SKM-1 (cell line): ENCODE measurements around the gene OR11A1.

Experiments used
- DNase-seq: peaks from one replicate; lab custom pipeline; 2025; ENCODE audit not compliant: unreplicated experiment; lab: John Stamatoyannopoulos, UW

Gene OR11A1

GRCh38 chr6:29456971-29457370, at the start of gene OR11A1, which contains the start of gene OR2H1:
TSS of gene OR11A1 (minus strand) at chr6:29457071. CDS start at chr6:29427641, 29,430 bp downstream.
TSS of gene OR2H1 (plus strand) at chr6:29457155. CDS start at chr6:29461770, 4,615 bp downstream.
- no peak for DNase-seq

- no peak for DNase-seq
Measured at GRCh38 chr6:29506446-29507067, 49.7 kb upstream of the OR11A1 start.

GRCh38 chr6:29505808-29506207, 48.9 kb upstream of the OR11A1 start:
- DNase-seq = no peak

- DNase-seq = no peak
Measured at GRCh38 chr6:29504961-29505360, 48.1 kb upstream of the OR11A1 start.

- no peak for DNase-seq
Measured at GRCh38 chr6:29502597-29502996, 45.7 kb upstream of the OR11A1 start.

GRCh38 chr6:29502181-29502580, 45.3 kb upstream of the OR11A1 start:
- DNase-seq = no peak

- DNase-seq = no peak
Measured at GRCh38 chr6:29501106-29501505, 44.2 kb upstream of the OR11A1 start.

GRCh38 chr6:29500594-29500993, 43.7 kb upstream of the OR11A1 start:
- no peak for DNase-seq

GRCh38 chr6:29499704-29500103, 42.8 kb upstream of the OR11A1 start:
- no peak for DNase-seq

- DNase-seq = no peak
Measured at GRCh38 chr6:29496961-29497360, 40.1 kb upstream of the OR11A1 start.

GRCh38 chr6:29495571-29495970, 38.7 kb upstream of the OR11A1 start:
- no peak for DNase-seq

GRCh38 chr6:29494131-29494530, 37.3 kb upstream of the OR11A1 start:
- no peak for DNase-seq

GRCh38 chr6:29493261-29493660, 36.4 kb upstream of the OR11A1 start:
- no peak for DNase-seq

GRCh38 chr6:29491574-29491973, 34.7 kb upstream of the OR11A1 start:
- DNase-seq = no peak

GRCh38 chr6:29490552-29490951, 33.7 kb upstream of the OR11A1 start:
- no peak for DNase-seq

- DNase-seq = no peak
Measured at GRCh38 chr6:29490055-29490454, 33.2 kb upstream of the OR11A1 start.

- no peak for DNase-seq
Measured at GRCh38 chr6:29489286-29489685, 32.4 kb upstream of the OR11A1 start.

- no peak for DNase-seq
Measured at GRCh38 chr6:29488874-29489273, 32.0 kb upstream of the OR11A1 start.

GRCh38 chr6:29487660-29488059, 30.8 kb upstream of the OR11A1 start, which contains the start of gene MAS1L:
TSS of gene MAS1L (minus strand) at chr6:29487956. CDS start at chr6:29487902, 54 bp downstream.
- DNase-seq = no peak

- DNase-seq = no peak
Measured at GRCh38 chr6:29487131-29487530, 30.3 kb upstream of the OR11A1 start.

GRCh38 chr6:29486577-29486976, 29.7 kb upstream of the OR11A1 start:
- DNase-seq = no peak

- DNase-seq = no peak
Measured at GRCh38 chr6:29483735-29484134, 26.9 kb upstream of the OR11A1 start.

- DNase-seq = no peak
Measured at GRCh38 chr6:29483186-29483585, 26.3 kb upstream of the OR11A1 start.
